B cell (primary cell): ENCODE data around the gene CDC37L1. TPM values are rescaled to one million over a fixed set of nuclear protein-coding genes. Genes with fewer than 3 reads are reported as not detected.

ENCODE experiments used
- ATAC-seq: fragments of 200-7000 bp; cut with Tn5 transposase; one replicate; pipeline ENCODE4 v1.10.0; 2021; ENCODE audit warnings: low read depth, mild to moderate bottlenecking, moderate number of reproducible peaks, moderate library complexity
- CTCF ChIA-PET: fragments of 350-600 bp; sonication (Branson Sonifier 250); formaldehyde crosslinking; loops from one replicate; lab custom pipeline; 2021; ENCODE audit warnings: antibody characterized with exemption, inconsistent platforms; lab: Charles Lee
- POLR2A ChIA-PET: fragments of 350-600 bp; sonication (Branson Sonifier 250); formaldehyde crosslinking; loops from one replicate; lab custom pipeline; 2021; ENCODE audit warnings: antibody characterized with exemption; lab: Charles Lee
- DNase-seq: peaks from one replicate; pipeline ENCODE4 v3.0.0; 2013
- H2AFZ ChIP-seq: 2 replicates; pipeline ENCODE4 v1.6.1; 2012; ENCODE audit warnings: mild to moderate bottlenecking, low read depth, low read length; ENCODE audit not compliant: insufficient read depth, poor library complexity, severe bottlenecking
- H3K27ac ChIP-seq, 2 donors: 1 replicate in 1 of 2; 2 replicates in 1 of 2; pipeline ENCODE4 v1.5.1; 2012 to 2013; ENCODE audit warnings: low read length in 2 of 2, mild to moderate bottlenecking in 2 of 2, moderate library complexity in 1 of 2
- H3K27me3 ChIP-seq, 4 experiments: fragments of 200-600 bp in 1 of 4; sonication (generic) in 1 of 4; replicated peaks in 1 of 4; 1 replicate in 2 of 4; 2 replicates in 2 of 4; pipeline versions ENCODE4 v1.6.1 to v1.7.0; 2013 to 2016; ENCODE audit warnings: low read length in 3 of 4, mild to moderate bottlenecking in 2 of 4, mixed read lengths in 1 of 4, moderate library complexity in 1 of 4; ENCODE audit not compliant: insufficient read depth in 4 of 4, control insufficient read depth in 3 of 4; ENCODE audit errors: control extremely low read depth in 1 of 4
- H3K36me3 ChIP-seq, 2 experiments: replicated peaks in 1 of 2; 1 replicate in 1 of 2; 2 replicates in 1 of 2; pipeline versions ENCODE4 v1.6.1 to v1.7.1; 2013; ENCODE audit warnings: low read length in 1 of 2; ENCODE audit not compliant: insufficient read depth in 2 of 2, control insufficient read depth in 1 of 2; ENCODE audit errors: control extremely low read depth in 1 of 2, extremely low read depth in 1 of 2
- H3K4me1 ChIP-seq, 2 donors: fragments of 200-600 bp in 1 of 2; sonication (generic) in 1 of 2; 1 replicate in 1 of 2; 2 replicates in 1 of 2; pipeline versions ENCODE4 v1.5.1 to v1.6.1; 2013 to 2017; ENCODE audit warnings: low read length in 2 of 2; ENCODE audit not compliant: control insufficient read depth in 2 of 2, insufficient read depth in 2 of 2
- H3K4me2 ChIP-seq: replicated peaks from 2 replicates; pipeline ENCODE3; 2012; ENCODE audit warnings: mild to moderate bottlenecking, low read depth, low read length; ENCODE audit not compliant: poor library complexity, severe bottlenecking
- H3K4me3 ChIP-seq, 5 experiments: fragments of 200-600 bp in 1 of 5; sonication (generic) in 1 of 5; 1 replicate in 3 of 5; 2 replicates in 2 of 5; pipeline versions ENCODE4 v1.5.1 to v1.7.0; 2011 to 2016; ENCODE audit warnings: low read length in 4 of 5, mild to moderate bottlenecking in 4 of 5, low read depth in 2 of 5, control low read depth in 1 of 5, moderate library complexity in 1 of 5; ENCODE audit not compliant: insufficient read depth in 1 of 5; ENCODE audit errors: control extremely low read depth in 1 of 5, extremely low read depth in 1 of 5
- H3K79me2 ChIP-seq: fragments of 200-600 bp; sonication (generic); one replicate; pipeline ENCODE4 v1.6.0; 2016; ENCODE audit warnings: low read length; ENCODE audit not compliant: control insufficient read depth, insufficient read depth
- H3K9ac ChIP-seq: fragments of 200-600 bp; sonication (generic); 2 replicates; pipeline ENCODE4 v1.6.1; 2017; ENCODE audit warnings: mild to moderate bottlenecking, low read length, moderate library complexity
- H3K9me3 ChIP-seq, 3 donors: one replicate each; pipeline versions ENCODE4 v1.6.1 to v1.7.1; 2013; ENCODE audit warnings: low read length in 2 of 3; ENCODE audit not compliant: control insufficient read depth in 2 of 3, insufficient read depth in 1 of 3; ENCODE audit errors: control extremely low read depth in 1 of 3
- H4K20me1 ChIP-seq: 2 replicates; pipeline ENCODE4 v1.6.0; 2012; ENCODE audit warnings: mild to moderate bottlenecking, low read length; ENCODE audit not compliant: insufficient read depth, control insufficient read depth, poor library complexity, severe bottlenecking
- H3K27ac Mint-ChIP-seq: one replicate; pipeline ENCODE4 v1.8.0; 2021; ENCODE audit warnings: mixed read lengths
- H3K27me3 Mint-ChIP-seq: one replicate; pipeline ENCODE4 v1.8.0; 2021; ENCODE audit warnings: mixed read lengths
- H3K4me1 Mint-ChIP-seq: one replicate; pipeline ENCODE4 v1.8.0; 2021; ENCODE audit warnings: mixed read lengths
- H3K4me3 Mint-ChIP-seq: one replicate; pipeline ENCODE4 v1.8.0; 2021; ENCODE audit warnings: mixed read lengths
- H3K9me3 Mint-ChIP-seq: one replicate; pipeline ENCODE4 v1.8.0; 2022; ENCODE audit warnings: mixed read lengths; ENCODE audit not compliant: insufficient read depth
- CTCF ChIP-seq: fragments of 200-600 bp; IDR thresholded peaks from one replicate; pipeline ENCODE4 v1.8.0; 2022; ENCODE audit warnings: antibody characterized with exemption, mild to moderate bottlenecking
- EZH2 ChIP-seq: IDR thresholded peaks from 2 replicates; pipeline ENCODE4 v1.6.1; 2012; ENCODE audit warnings: borderline replicate concordance, low read depth, mild to moderate bottlenecking, moderate library complexity, low read length; ENCODE audit not compliant: insufficient read depth, poor library complexity, severe bottlenecking
- WGBS: methylation state at CpG from one replicate; pipeline ENCODE4 v1.1.5; 2013; ENCODE audit warnings: missing lambda C conversion rate; ENCODE audit not compliant: insufficient coverage; 5-methylcytosine and 5-hydroxymethylcytosine counted together
- intact Hi-C: fragments of 100-400 bp; cut with micrococcal nuclease; formaldehyde crosslinking; loops from one replicate; pipeline ENCODE4 v1.10.0; 2022
- polyA plus RNA-seq: library from polyadenylated mRNA; depleted of rRNA; stranded (reverse); fragments of >200 nt; gene quantifications from 2 replicates; pipeline ENCODE4 v1.2.3, GENCODE V29; 2012
- total RNA-seq, 2 donors: library from RNA; stranded (reverse); fragments of 120-200 nt in 1 of 2; gene quantifications; 1 replicate in 1 of 2; 2 replicates in 1 of 2; pipeline versions ENCODE4 v1.2.3 to v1.2.4, GENCODE V29; 2013 to 2022

Gene CDC37L1
- total and polyA plus RNA-seq, 2 donors (not counting 1 experiment from before 2014, with no cell fraction given), result 3.0 to 16.0 TPM

GRCh38 chr9:4717815-4718214, 38.4 kb downstream of the CDC37L1 start:
- H3K9ac ChIP-seq, result no peak overlapping the region
- 94% methylated on average over 3 of the region's 4 CpGs for WGBS
- Mint-ChIP-seq H3K4me3 (no peak overlapping the region), H3K27me3 (no peaks in the 10 kb centered on the region), H3K4me1 (no peaks in the 10 kb centered on the region), H3K27ac (no peak overlapping the region), H3K9me3 (no peaks in the 10 kb centered on the region)
- no peak overlapping the region for H2AFZ ChIP-seq
- no peak overlapping the region for H3K4me3 ChIP-seq
- H3K9me3 ChIP-seq, result no peaks in the 10 kb centered on the region
- H3K4me2 ChIP-seq, result no peak overlapping the region
- H3K79me2 ChIP-seq, result peaks cover 6% of the 10 kb centered on the region
- intact Hi-C loops, result no loop called here
- no peaks in the 10 kb centered on the region for H4K20me1 ChIP-seq
- TF ChIP-seq CTCF, result no peak
- TF ChIP-seq EZH2, result no peak
- H3K27ac ChIP-seq, result no peak overlapping the region
- no peak for DNase-seq
- ChIA-PET POLR2A (no interaction called here), CTCF (no interaction called here)
- ATAC-seq, result no peak
- H3K27me3 ChIP-seq, result no peaks in the 10 kb centered on the region
- no peaks in the 10 kb centered on the region for H3K4me1 ChIP-seq
- peaks cover 6 to 45% of the 10 kb centered on the region in 2 experiments for H3K36me3 ChIP-seq

GRCh38 chr9:4718911-4719310, 39.5 kb downstream of the CDC37L1 start:
- CTCF ChIA-PET, result no interaction called here

More at GRCh38 chr9:4718911-4719310, 39.5 kb downstream of the CDC37L1 start:
- Mint-ChIP-seq H3K27ac (no peak overlapping the region), H3K9me3 (no peaks in the 10 kb centered on the region), H3K4me1 (no peaks in the 10 kb centered on the region), H3K4me3 (no peak overlapping the region), H3K27me3 (no peaks in the 10 kb centered on the region)
- H2AFZ ChIP-seq, result no peak overlapping the region
- ATAC-seq (no peak), DNase-seq (no peak)
- peaks cover 6% of the 10 kb centered on the region for H3K79me2 ChIP-seq
- TF ChIP-seq EZH2 (no peak), CTCF (no peak)
- no peaks in the 10 kb centered on the region for H3K9me3 ChIP-seq
- H3K4me1 ChIP-seq, result no peaks in the 10 kb centered on the region
- H3K9ac ChIP-seq, result no peak overlapping the region
- no peaks in the 10 kb centered on the region for H4K20me1 ChIP-seq
- H3K36me3 ChIP-seq, result peaks cover 6 to 44% of the 10 kb centered on the region in 2 experiments
- H3K4me3 ChIP-seq, result no peak overlapping the region
- 99% methylated on average over 6 of the region's 6 CpGs for WGBS
- POLR2A ChIA-PET, result no interaction called here
- H3K27me3 ChIP-seq, result no peaks in the 10 kb centered on the region
- no peak overlapping the region for H3K4me2 ChIP-seq
- no peak overlapping the region for H3K27ac ChIP-seq
- intact Hi-C loops, result no loop called here
